ENCODE results near the gene NOL8. TPM values are rescaled to one million over a fixed set of nuclear protein-coding genes. Genes with fewer than 3 reads are reported as not detected.

NOL8 gene
- total and polyA plus RNA-seq, 2 experiments from 2014 or later: 26.0 to 42.7 TPM

Small RNA genes within 50 kb of the gene (microRNA-seq; reads per million reads assigned to microRNA genes)
- gene MIR3651: not detected

Small RNA genes within 50 kb of the gene (small RNA-seq; reads per million reads assigned to genes)
- gene MIR3651 (ENCODE audit: low replicate concordance) (not detected), gene SNORA84 (ENCODE audit: low replicate concordance) (0.37 reads per million, percentile 22 among the genes with 10 or more reads in this experiment)

Other genes with a start within 250 kb of the NOL8 start
- gene SPTLC1, start 209.9 kb downstream of the NOL8 start, total RNA-seq (2014; rRNA removed; shearing (Covaris generic)): 91.0 and 100 TPM in 2 replicates
- 42.6 and 54.8 TPM in 2 replicates for gene SPTLC1, start 209.9 kb downstream of the NOL8 start, polyA plus RNA-seq (2016; fragmentation: Nextera tagmentation; extraction: Ambion mirVana)
- gene IARS1, start 31.7 kb downstream of the NOL8 start, total RNA-seq (2014; rRNA removed; shearing (Covaris generic)): 279 and 310 TPM in 2 replicates
- gene IARS1, start 31.7 kb downstream of the NOL8 start, polyA plus RNA-seq (2016; fragmentation: Nextera tagmentation; extraction: Ambion mirVana): 94.6 and 105 TPM in 2 replicates
- gene CENPP, start 603 bp upstream of the NOL8 start, total RNA-seq (2014; rRNA removed; shearing (Covaris generic)): 12.5 and 12.6 TPM in 2 replicates
- 8.9 and 11.0 TPM in 2 replicates for gene CENPP, start 603 bp upstream of the NOL8 start, polyA plus RNA-seq (2016; fragmentation: Nextera tagmentation; extraction: Ambion mirVana)
- not detected in 2 replicates for gene OGN, start 79.2 kb upstream of the NOL8 start, total RNA-seq (2014; rRNA removed; shearing (Covaris generic))
- gene OGN, start 79.2 kb upstream of the NOL8 start, polyA plus RNA-seq (2016; fragmentation: Nextera tagmentation; extraction: Ambion mirVana): 2.2 and 2.5 TPM in 2 replicates
- not detected in 2 replicates for gene OMD, start 99.1 kb upstream of the NOL8 start, total RNA-seq (2014; rRNA removed; shearing (Covaris generic))
- gene OMD, start 99.1 kb upstream of the NOL8 start, polyA plus RNA-seq (2016; fragmentation: Nextera tagmentation; extraction: Ambion mirVana): 1.1 and 1.3 TPM in 2 replicates
- not detected in 2 replicates for gene ASPN, start 157.2 kb upstream of the NOL8 start, total RNA-seq (2014; rRNA removed; shearing (Covaris generic))
- gene ASPN, start 157.2 kb upstream of the NOL8 start, polyA plus RNA-seq (2016; fragmentation: Nextera tagmentation; extraction: Ambion mirVana): 0.82 and 0.99 TPM in 2 replicates
- gene ECM2, start 210.6 kb upstream of the NOL8 start, total RNA-seq (2014; rRNA removed; shearing (Covaris generic)): not detected in 2 replicates
- gene ECM2, start 210.6 kb upstream of the NOL8 start, polyA plus RNA-seq (2016; fragmentation: Nextera tagmentation; extraction: Ambion mirVana): 0.57 and 0.79 TPM in 2 replicates

Measured in GM23338 (cell line).